Esophagus muscularis mucosa (tissue), 4 donors: ENCODE data around the gene KATNAL1. TPM values are rescaled to one million over a fixed set of nuclear protein-coding genes. Genes with fewer than 3 reads are reported as not detected.

Source experiments
- DNase-seq: peaks from one replicate; pipeline ENCODE4 v3.0.0-alpha.2; 2017; ENCODE audit errors: extremely low spot score
- H3K27ac ChIP-seq, 4 donors: fragments of 200-600 bp; sonication (generic); replicated peaks in 1 of 4; 1 replicate in 3 of 4; 2 replicates in 1 of 4; pipeline ENCODE4 v1.5.1; 2016 to 2019; ENCODE audit warnings: mild to moderate bottlenecking in 1 of 4
- H3K27me3 ChIP-seq, 4 donors: fragments of 200-600 bp; sonication (generic); one replicate each; pipeline versions ENCODE4 v1.5.1 to v1.6.0; 2016 to 2019
- H3K36me3 ChIP-seq, 4 donors: fragments of 200-600 bp; sonication (generic); one replicate each; pipeline ENCODE4 v1.5.1; 2016 to 2019
- H3K4me1 ChIP-seq, 4 donors: fragments of 200-600 bp; sonication (generic); one replicate each; pipeline ENCODE4 v1.5.1; 2016 to 2019
- H3K4me3 ChIP-seq, 4 donors: fragments of 200-600 bp; sonication (generic); 1 replicate in 2 of 4; 2 replicates in 2 of 4; pipeline ENCODE4 v1.5.1; 2016 to 2019; ENCODE audit warnings: mild to moderate bottlenecking in 4 of 4, moderate library complexity in 1 of 4
- H3K9me3 ChIP-seq, 4 donors: fragments of 200-600 bp; sonication (generic); 1 replicate in 3 of 4; 2 replicates in 1 of 4; pipeline ENCODE4 v1.5.1; 2016 to 2019
- CTCF ChIP-seq, 3 experiments: fragments of 200-600 bp in 2 of 3; fragments of 450-650 bp in 1 of 3; sonication (generic) in 2 of 3; IDR thresholded peaks; one replicate each; pipeline ENCODE4 v1.5.1; 2017 to 2019; ENCODE audit warnings: antibody characterized with exemption in 3 of 3, mild to moderate bottlenecking in 2 of 3, moderate library complexity in 1 of 3
- EP300 ChIP-seq: sonication (generic); formaldehyde crosslinking; IDR thresholded peaks from one replicate; pipeline ENCODE4 v1.6.1; 2017; ENCODE audit warnings: antibody characterized with exemption
- POLR2A ChIP-seq: fragments of 450-650 bp; IDR thresholded peaks from one replicate; pipeline ENCODE4 v1.6.1; 2017; ENCODE audit warnings: antibody characterized with exemption, moderate library complexity, mild to moderate bottlenecking, low read depth
- POLR2AphosphoS5 ChIP-seq, 2 donors: sonication (generic); formaldehyde crosslinking; IDR thresholded peaks; one replicate each; pipeline ENCODE4 v1.6.1; 2017; ENCODE audit warnings: antibody characterized with exemption in 2 of 2
- WGBS: methylation state at CpG from one replicate; pipeline ENCODE4 v1.1.5; 2018; 5-methylcytosine and 5-hydroxymethylcytosine counted together
- intact Hi-C: fragments of 100-400 bp; cut with DNase I; formaldehyde crosslinking; loops from one replicate; pipeline ENCODE4 v1.15.1; 2023
- total RNA-seq, 4 donors: library from RNA; depleted of rRNA; stranded (reverse); fragments of >200 nt; gene quantifications; one replicate each; pipeline versions ENCODE4 v1.1.0 to v1.2.1, GENCODE V29; 2016

The KATNAL1 gene
- total RNA-seq, 4 donors from 2014 or later, result 30.6 to 43.0 (median 40.0) TPM

- Histone ChIP-seq H3K9me3 (peaks cover 0 to 19% (median 7%) of the 10 kb centered on the region in 4 donors), H3K4me1 (no peaks in the 10 kb centered on the region), H3K27ac (no peak overlapping the region), H3K27me3 (no peaks in the 10 kb centered on the region), H3K36me3 (peaks cover 9 to 89% (median 43%) of the 10 kb centered on the region in 4 donors), H3K4me3 (no peak overlapping the region)
- TF ChIP-seq CTCF (IDR thresholded peaks at IDR 0.05) (no peak), POLR2A (no peak), EP300 (no peak), POLR2AphosphoS5 (IDR thresholded peaks at IDR 0.05) (no peak)
- intact Hi-C loops, result no loop called here
- DNase-seq, result no peak
Observed at GRCh38 chr13:30224732-30225131, 82.6 kb downstream of the KATNAL1 start.

- TF ChIP-seq CTCF (IDR thresholded peaks at IDR 0.05) (no peak), POLR2AphosphoS5 (IDR thresholded peaks at IDR 0.05) (no peak), POLR2A (no peak)
- H3K27ac ChIP-seq, result no peak overlapping the region
- no peak for DNase-seq
- intact Hi-C loops, result no loop called here
- no peak overlapping the region for H3K4me3 ChIP-seq
- H3K4me1 ChIP-seq, result no peaks in the 10 kb centered on the region
- peaks cover 0 to 19% (median 7%) of the 10 kb centered on the region in 4 donors for H3K9me3 ChIP-seq
- peaks cover 9 to 70% (median 29%) of the 10 kb centered on the region in 4 donors for H3K36me3 ChIP-seq
- no peaks in the 10 kb centered on the region for H3K27me3 ChIP-seq
- WGBS, result 93% methylated on average over 3 of the region's 3 CpGs
Observed at GRCh38 chr13:30222254-30222653, 85.1 kb downstream of the KATNAL1 start.

- intact Hi-C loops, result no loop called here
- Histone ChIP-seq H3K9me3 (no peaks in the 10 kb centered on the region), H3K36me3 (peaks cover 0 to 27% (median 10%) of the 10 kb centered on the region in 4 donors), H3K27ac (no peak overlapping the region), H3K4me3 (no peak overlapping the region), H3K4me1 (no peaks in the 10 kb centered on the region), H3K27me3 (no peaks in the 10 kb centered on the region)
- TF ChIP-seq CTCF (IDR thresholded peaks at IDR 0.05) (peak in 1 of 3 experiments; percentile 27), POLR2AphosphoS5 (IDR thresholded peaks at IDR 0.05) (no peak), POLR2A (no peak), EP300 (no peak)
- WGBS, result 46% methylated on average over 2 of the region's 2 CpGs
- no peak for DNase-seq
Observed at GRCh38 chr13:30216111-30216510, 91.2 kb downstream of the KATNAL1 start.

GRCh38 chr13:30212256-30212655, 95.1 kb downstream of the KATNAL1 start:
- Histone ChIP-seq H3K36me3 (peaks cover 8 to 41% (median 20%) of the 10 kb centered on the region in 4 donors), H3K9me3 (no peaks in the 10 kb centered on the region), H3K4me3 (no peak overlapping the region), H3K27ac (no peak overlapping the region), H3K4me1 (no peaks in the 10 kb centered on the region), H3K27me3 (no peaks in the 10 kb centered on the region)
- WGBS, result 97% methylated on average over 7 of the region's 7 CpGs
- DNase-seq, result no peak
- intact Hi-C loops, result no loop called here
- TF ChIP-seq EP300 (no peak), POLR2AphosphoS5 (IDR thresholded peaks at IDR 0.05) (no peak), CTCF (IDR thresholded peaks at IDR 0.05) (no peak), POLR2A (no peak)

GRCh38 chr13:30211745-30212144, 95.6 kb downstream of the KATNAL1 start:
- intact Hi-C loops, result no loop called here
- DNase-seq, result no peak
- H3K4me1 ChIP-seq, result no peaks in the 10 kb centered on the region
- H3K4me3 ChIP-seq, result no peak overlapping the region
- WGBS, result 87% methylated on average over 3 of the region's 3 CpGs
- peaks cover 7 to 36% (median 21%) of the 10 kb centered on the region in 4 donors for H3K36me3 ChIP-seq
- TF ChIP-seq EP300 (no peak), CTCF (IDR thresholded peaks at IDR 0.05) (no peak), POLR2AphosphoS5 (IDR thresholded peaks at IDR 0.05) (no peak), POLR2A (no peak)
- H3K27me3 ChIP-seq, result no peaks in the 10 kb centered on the region
- H3K27ac ChIP-seq, result no peak overlapping the region
- no peaks in the 10 kb centered on the region for H3K9me3 ChIP-seq
